ENCODE data around the gene BSPRY.
"Not testable (repeated sequence)": the region's sequence is repeated elsewhere in the genome, so short reads cannot be mapped to it uniquely, and the experiment has no call there.

Gene BSPRY

DNA sequence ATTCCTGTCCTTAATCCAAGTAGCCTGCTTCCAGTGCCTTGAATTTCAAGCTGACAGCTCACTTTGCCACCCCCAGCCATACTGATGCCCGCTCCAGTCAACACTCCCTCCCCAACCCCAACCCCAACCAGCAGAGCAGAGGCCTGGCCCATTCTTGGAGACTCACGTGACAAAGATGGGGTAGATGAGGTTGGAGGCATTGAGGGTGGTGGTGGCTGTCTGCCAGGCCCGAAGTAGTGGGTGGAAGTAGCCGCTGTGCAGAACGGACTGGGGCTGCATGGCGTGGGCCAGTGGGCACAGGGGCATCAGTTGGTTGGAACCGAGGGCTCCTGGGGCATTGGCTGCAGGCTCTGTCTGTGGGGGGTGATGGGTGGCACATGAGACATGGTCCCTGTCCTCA is 43.9 kb downstream of the BSPRY start:
- no peak for DNase-seq (ENCODE audit: low read depth in 3 of 3, low spot score in 1 of 3)

DNA sequence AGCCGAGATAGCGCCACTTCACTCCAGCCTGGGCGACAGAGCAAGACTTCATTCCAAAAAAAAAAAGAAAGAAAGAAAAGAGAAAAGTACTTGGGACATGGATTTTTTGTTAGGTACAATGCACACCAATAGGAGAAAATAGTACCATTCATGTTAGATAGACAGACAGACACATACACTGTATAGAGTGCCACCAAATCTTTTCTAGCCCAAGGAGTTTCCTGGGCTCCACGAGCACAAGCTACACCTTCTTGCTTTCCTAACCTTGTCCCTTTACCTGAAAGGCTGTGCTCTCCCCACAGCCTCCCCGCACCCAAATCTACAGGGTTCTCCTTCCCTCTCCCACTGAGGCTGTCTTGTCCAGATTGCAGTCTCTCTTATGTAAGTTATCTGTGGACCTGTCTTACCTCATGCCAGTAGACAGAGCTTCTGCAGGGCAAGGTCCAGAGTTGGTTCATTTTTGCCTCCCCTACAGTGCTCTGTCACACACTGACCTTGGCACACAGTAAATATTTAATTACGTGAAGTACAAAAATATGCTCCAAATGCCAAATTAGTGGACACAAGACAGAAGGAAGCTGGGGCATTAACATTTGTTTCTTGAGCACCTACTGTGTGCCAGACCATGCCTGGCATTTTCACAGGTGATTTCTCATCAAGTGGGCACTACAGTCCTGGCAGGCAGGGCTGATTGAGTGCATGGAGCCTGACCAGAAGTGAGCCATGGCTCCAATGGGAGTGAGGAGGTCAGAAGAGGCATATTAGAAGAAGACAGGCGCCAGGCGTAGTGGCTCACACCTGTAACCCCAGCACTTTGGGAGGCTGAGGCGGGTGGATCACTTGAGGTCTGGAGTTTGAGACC is 45.9 kb downstream of the BSPRY start:
- no peak for DNase-seq (ENCODE audit: low read depth in 3 of 3, low spot score in 1 of 3)

DNA sequence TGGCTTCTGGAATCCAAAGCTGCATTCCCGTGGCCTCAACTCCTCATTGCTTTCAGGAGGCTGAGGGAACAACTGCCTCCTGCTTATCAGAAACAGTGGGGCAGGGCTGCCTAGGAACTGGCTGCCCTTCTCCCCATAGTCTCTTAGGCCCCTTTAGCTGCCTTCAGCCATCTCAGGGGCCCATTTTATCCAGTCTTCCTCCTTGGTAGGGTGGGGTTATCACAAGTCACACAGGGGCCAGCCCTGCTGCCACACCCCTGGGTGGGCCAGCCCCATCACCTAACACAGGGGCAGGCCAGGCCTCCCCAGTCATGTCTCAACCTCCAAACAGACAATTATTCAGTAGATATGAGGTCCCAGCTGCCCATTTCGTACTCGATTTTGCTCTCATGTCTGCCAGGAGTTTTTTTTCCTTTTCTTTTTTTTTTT is 47.9 kb downstream of the BSPRY start:
- no peak for DNase-seq (ENCODE audit: low read depth in 3 of 3, low spot score in 1 of 3)

DNA sequence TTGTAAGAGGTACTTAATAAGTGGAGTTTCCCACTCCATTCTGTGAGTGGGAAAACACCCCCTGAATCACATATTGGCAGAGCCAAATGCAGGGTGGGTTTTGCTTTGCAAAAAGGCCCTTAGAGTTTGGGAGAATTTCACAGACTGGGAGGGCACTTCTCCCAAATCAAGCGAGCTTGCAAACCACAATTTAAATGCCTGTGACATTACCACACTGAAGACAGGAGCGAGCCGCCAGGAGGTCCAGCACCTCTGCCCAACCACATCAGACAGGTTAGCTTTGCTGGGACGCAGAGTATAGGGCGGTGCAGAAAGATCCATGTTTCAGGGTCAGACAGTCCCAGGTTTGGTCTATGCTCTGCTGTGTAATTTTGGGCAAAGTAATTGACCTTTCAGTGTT is 49.5 kb downstream of the BSPRY start:
- no peak for DNase-seq (ENCODE audit: low read depth in 3 of 3, low spot score in 1 of 3)

DNA sequence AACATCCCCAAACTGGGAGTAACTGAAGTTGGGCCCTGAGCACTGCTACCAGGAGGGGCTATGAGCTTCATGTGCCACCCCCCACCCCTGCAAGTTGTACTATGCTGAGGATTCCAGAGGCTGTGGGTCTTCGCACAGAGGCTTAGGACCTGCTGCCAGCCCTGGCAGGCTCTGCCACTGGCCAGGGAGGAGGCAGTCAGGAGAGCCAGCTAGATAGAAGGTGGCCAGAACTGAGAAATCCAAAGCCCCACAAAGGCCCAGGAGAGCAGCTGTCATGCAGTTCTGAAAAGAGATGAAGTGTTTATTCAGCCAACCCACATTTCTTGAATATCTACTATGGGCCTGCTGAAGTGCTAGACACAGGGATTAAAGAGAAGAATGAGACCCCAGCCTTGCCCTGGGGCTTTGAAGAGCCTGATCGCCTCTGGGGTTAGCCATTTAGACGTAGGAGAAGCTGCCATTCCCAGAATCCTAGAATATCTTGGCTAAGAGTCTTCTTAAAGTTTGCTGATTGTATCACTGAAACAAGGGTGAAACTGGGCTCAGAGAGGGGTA is 50.4 kb downstream of the BSPRY start:
- no peak for DNase-seq (ENCODE audit: low read depth in 3 of 3, low spot score in 1 of 3)

DNA sequence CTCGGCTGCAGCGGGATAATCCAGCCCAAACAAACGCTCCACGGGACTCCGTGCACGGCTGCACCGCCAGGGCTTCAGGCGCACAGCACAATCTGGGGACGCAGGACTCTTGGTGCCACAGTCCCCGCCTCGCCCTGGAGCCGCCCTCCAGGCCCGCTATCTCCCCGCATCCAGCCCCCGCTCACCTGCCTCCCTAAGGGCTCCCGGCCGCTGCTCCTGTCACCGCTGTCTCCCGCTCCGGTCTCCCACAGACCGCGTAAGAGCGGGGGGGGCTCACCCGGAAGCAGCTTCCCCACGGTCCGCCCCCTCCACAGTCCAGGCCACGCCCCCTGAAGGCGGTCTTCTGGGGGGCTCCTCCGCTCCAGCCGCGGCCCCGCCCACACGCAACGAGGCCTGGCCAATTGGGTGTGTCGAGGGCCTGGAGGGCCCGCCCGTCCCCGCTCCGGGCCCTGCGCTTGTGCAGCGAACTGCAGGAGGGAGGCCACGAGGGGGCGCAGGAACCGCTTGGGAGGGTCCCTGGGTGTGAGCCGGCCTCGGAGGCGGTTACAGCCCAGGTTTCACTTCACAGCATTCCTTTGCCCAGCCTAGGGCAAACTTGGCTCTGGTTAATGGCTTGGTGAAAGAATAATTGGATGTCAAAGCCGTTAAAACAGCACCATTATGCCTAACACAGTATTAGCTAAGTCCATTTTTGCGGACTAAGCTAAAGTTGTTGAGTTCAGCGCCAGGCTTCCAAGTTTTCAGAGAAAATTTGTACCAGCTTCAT is 51.9 kb downstream of the BSPRY start, which contains the start of gene ALAD:
Gene ALAD (minus strand): TSS at position 258 of the 766 bp plus-strand sequence. CDS start 7,725 bp downstream, outside the sequence.
- DNase-seq (ENCODE audit: low read depth in 3 of 3, low spot score in 1 of 3), result peak; percentile 98 to 99 (median 99)

DNA sequence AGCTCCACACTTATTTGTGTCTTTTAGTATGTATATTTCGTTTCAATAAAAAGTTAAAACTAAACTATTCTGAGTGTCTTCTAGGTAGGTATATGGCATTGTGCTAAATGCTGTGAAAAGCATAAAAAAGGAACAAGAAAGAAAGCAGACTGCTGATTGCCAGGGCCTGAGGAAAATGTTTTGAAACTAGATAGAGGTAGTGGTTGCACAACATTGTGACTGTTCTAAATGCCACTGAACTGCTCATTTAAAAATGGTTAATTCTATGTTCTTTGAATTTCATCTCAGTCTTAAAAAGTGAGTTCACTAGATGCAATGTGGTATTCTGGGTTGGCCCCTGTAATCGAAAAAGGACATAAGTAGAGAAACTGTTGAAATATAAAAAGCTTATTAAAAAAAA is 54.3 kb downstream of the BSPRY start:
- no peak for DNase-seq (ENCODE audit: low read depth in 3 of 3, low spot score in 1 of 3)

DNA sequence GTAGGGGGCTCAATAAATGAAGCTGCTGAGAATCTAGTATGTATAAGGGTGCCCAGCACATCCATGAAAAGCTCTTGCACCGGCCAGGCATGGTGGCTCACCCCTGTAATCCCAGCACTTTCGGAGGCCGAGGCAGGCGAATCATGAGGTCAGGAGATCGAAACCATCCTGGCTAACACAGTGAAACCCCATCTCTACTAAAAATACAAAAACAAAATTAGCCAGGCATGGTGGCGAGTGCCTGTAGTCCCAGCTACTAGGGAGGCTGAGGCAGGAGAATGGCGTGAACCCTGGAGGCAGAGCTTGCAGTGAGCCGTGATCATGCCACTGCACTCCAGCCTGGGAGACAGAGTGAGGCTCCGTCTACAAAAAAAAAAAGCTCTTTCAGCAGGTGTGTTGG is 57.0 kb downstream of the BSPRY start:
- not testable (repeated sequence) for DNase-seq (ENCODE audit: low read depth in 3 of 3, low spot score in 1 of 3)

DNA sequence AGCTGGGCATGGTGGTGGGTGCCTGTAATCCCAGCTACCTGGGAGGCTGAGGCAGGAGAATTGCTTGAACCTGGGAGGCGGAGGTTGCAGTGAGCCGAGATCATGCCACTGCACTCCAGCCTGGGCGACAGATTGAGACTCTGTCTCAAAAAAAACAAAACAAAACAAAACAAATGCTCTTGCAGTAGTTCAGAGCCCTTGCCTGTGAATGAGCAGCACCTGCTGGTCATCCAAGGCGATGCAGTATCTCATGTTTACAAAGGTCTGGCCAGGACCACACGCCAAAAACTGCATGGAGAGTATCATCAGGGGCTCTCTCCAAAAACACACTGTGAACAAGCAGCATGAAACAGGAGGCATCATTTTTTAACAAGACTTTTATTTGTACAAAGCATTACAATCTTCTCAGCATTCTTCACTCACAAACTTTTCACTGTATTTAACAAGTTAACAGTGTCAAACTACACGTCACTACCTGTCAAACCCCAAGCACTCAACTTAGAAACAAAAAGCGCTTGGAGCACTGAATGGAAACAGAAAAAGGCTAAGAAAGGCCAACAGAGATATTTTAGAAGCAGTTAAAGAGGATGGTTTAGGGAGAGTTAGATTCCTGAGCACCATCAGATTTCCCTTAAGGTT is 57.7 kb downstream of the BSPRY start:
- peak in 1 of 3 donors; percentile 18 for DNase-seq (ENCODE audit: low read depth in 3 of 3, low spot score in 1 of 3)

DNA sequence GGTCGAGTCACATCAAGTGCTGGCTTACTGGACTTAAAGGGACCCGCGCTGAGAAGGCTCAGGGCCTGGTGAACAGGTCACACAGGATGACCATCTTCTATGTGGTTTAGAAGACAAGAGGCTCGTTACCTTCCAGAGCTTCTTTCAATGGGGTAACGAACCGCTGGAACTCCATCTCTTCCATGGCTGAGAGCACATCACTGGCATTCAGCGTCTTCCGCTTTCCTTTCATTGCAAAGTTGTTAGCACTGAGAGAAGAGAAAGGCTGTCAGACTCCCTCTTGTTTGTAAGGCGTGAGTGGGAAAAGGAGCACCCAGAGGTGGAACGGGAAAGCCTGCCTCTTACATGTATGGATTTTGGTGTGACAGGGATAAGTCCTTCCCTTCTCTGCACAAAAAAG is 60.1 kb downstream of the BSPRY start:
- DNase-seq (ENCODE audit: low read depth in 3 of 3, low spot score in 1 of 3), result no peak

DNA sequence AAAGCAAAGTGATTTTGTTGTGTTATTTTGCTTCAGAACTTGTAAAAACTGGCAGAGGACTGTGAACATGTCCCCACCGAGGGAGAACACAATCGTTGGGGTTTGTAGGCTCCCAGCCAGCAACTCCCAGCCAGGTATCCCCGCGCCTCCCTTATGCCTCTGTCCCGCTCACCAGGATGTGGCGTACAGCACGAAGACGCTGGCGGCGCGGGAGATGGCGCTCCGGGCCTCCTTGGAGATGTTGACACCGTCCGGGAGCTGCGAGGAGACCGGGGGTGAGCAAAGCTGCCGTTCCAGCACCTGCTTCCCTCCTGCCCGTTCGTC is 60.5 kb downstream of the BSPRY start:
- DNase-seq (ENCODE audit: low read depth in 3 of 3, low spot score in 1 of 3), result no peak

DNA sequence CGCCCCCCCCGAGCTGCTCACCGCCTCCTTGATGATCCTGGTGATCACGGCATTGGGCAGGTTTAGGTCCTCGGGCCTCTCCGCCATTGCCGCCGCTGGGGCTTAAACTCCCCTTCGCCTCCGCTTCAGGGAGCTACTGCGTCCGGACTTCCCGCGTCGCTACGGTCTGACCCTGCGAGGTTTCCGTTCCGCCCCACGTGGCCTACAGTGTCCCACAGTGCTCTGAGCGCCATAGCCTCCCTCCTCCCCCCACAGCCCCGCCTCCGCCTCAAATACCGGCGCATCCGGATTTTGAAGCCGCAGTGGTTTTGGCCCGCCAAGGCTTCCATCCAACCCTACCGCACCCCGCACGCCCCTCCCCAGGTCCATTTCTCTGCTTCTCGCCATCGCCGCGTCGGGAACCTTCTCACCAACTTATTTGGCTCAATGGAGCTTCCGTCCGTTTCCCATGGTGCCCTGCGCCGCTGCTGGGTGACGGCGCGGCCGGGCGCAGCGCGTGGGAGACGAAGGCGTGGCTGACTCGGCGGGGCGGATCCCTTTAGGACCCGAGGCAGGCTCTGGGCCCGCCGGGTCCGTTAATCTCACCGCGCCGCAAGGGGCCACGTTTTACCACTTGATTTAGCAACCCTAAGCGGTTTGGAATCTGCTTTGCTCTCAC is 61.0 kb downstream of the BSPRY start, which contains the start of the genes C9orf43 and POLE3:
Gene C9orf43 (plus strand): TSS at position 541 of the 658 bp plus-strand sequence. CDS start 2,747 bp downstream, outside the sequence.
Gene POLE3 (minus strand): TSS at position 469 of the 658 bp plus-strand sequence. CDS start 382 bp downstream, at position 87.
- peak; percentile 76 to 93 (median 83) for DNase-seq (ENCODE audit: low read depth in 3 of 3, low spot score in 1 of 3)

DNA sequence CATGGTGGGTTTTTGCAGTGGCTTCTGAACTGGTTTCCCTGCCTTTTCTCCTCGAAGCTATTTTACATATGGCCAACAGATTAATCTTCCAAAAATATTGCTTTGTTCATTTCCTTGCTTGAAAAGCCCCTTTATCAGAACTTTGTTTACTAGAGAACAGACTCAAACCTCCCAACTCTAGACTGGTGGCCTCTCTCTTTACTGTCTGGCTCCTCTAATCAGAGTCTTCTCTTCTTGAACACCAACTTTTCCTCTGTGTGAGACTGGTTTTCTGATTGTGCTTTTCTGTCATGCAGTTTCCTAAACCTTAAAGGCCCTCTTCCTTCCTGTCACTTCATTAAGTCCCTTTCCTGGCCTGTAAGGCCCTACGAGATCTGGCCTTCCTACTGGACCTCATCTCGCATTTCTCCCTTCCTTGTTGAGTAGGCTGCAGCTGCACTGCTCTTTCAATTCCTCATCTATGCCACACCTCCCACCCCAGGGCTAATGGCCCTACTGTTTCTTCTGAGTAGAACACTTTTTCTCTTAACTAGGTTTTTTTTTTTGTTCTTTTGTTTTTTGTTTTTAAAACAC is 66.9 kb downstream of the BSPRY start:
- DNase-seq (ENCODE audit: low read depth in 3 of 3, low spot score in 1 of 3), result no peak

DNA sequence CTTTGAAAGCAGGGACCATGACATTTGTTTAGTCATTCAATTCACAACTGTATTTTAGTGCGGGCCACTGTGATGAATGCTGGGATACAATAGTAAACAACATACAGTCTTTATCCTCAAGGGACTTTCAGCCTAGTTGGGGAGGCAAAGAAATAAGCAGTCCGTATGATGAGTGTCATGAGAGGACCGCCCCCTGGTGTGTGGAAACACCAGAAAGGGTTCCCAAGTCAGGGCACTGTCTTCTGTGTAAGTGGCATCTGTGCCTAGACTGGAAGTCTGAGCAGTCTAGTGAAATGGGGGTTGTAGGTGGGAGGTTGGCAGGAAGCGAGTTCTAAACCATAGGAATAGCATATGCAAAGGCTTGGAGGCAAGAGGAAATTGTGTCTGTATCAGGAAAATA is 68.0 kb downstream of the BSPRY start:
- DNase-seq (ENCODE audit: low read depth in 3 of 3, low spot score in 1 of 3), result no peak

All from stimulated activated CD4-positive, alpha-beta T cell treated with anti-CD3 and anti-CD28 coated beads, TNF-alpha, amount 100 ng/mL, for 1 hour (primary cell).